GM23338 (cell line): ENCODE measurements around the gene DOCK2.

Experiments
- EZH2 ChIP-seq: fragments of 200-600 bp; sonication (generic); IDR thresholded peaks from one replicate; pipeline ENCODE4 v1.8.0; 2017; ENCODE audit warnings: antibody characterized with exemption, mild to moderate bottlenecking, low read depth; ENCODE audit not compliant: unreplicated experiment
- TF ChIP-seq, protein P1 (sequence below), 2 experiments: fragments of 200-600 bp in 1 of 2; sonication (generic) in 1 of 2; conservative IDR thresholded peaks; 2 replicates each; pipeline versions ENCODE4 v1.5.1 to v1.6.1; 2016 to 2017; ENCODE audit warnings: antibody characterized with exemption in 2 of 2, low read depth in 2 of 2, mild to moderate bottlenecking in 2 of 2, moderate library complexity in 1 of 2

DNA sequence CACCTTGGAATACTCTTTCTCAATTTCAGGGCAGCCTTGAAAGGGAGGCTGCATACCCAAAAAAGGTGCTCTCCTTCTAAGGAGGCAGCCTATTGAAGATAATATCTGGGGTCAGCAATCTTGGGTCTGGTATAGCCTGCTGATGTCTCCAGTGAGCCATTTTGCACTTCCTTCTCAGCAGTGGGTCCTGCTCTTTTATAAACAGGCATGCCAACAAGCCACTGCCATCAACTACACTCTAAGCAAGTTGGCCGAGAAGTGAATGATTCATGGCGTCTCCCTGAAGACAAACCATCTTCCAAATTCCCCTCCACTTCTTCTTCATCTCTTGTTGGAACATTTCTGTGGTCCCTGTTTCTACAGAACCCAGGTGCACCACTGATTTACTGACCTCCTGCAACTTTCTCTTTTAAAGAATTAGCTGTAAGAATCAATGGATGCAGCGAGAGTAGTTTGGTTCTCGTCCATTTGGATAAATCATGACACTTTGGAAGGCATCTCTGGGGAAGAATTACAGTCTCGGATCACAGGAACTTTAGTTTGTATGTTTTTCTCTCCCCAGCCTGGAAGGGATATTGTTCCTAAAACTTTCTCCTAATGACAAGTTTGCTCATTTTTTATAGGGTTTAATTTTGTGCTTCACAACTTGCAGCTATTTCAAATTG, 234.9 kb downstream of the DOCK2 start:
- TF ChIP-seq, protein P1, sequence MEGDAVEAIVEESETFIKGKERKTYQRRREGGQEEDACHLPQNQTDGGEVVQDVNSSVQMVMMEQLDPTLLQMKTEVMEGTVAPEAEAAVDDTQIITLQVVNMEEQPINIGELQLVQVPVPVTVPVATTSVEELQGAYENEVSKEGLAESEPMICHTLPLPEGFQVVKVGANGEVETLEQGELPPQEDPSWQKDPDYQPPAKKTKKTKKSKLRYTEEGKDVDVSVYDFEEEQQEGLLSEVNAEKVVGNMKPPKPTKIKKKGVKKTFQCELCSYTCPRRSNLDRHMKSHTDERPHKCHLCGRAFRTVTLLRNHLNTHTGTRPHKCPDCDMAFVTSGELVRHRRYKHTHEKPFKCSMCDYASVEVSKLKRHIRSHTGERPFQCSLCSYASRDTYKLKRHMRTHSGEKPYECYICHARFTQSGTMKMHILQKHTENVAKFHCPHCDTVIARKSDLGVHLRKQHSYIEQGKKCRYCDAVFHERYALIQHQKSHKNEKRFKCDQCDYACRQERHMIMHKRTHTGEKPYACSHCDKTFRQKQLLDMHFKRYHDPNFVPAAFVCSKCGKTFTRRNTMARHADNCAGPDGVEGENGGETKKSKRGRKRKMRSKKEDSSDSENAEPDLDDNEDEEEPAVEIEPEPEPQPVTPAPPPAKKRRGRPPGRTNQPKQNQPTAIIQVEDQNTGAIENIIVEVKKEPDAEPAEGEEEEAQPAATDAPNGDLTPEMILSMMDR (conservative IDR thresholded peaks at IDR 0.05; ENCODE audit: low read depth in 2 of 2): no peak
- no peak for TF ChIP-seq EZH2
